HG03045 (cell line): ENCODE measurements around the gene MVK.

ENCODE experiments used
- ATAC-seq: cut with Tn5 transposase; IDR thresholded peaks from one replicate; pipeline ENCODE4 v1.9.1; 2021; ENCODE audit warnings: mild to moderate bottlenecking, moderate library complexity; ENCODE audit not compliant: unreplicated experiment

MVK gene

GRCh38 chr12:109626378-109627115 lies 53.0 kb downstream of the MVK start:
- ATAC-seq = no peak

GRCh38 chr12:109627633-109628032 lies 54.0 kb downstream of the MVK start:
- no peak for ATAC-seq

GRCh38 chr12:109630107-109630506 lies 56.5 kb downstream of the MVK start:
- ATAC-seq = no peak

GRCh38 chr12:109630815-109631214 lies 57.2 kb downstream of the MVK start:
- no peak for ATAC-seq

GRCh38 chr12:109631302-109631701 lies 57.7 kb downstream of the MVK start:
- ATAC-seq = no peak

GRCh38 chr12:109631751-109632150 lies 58.2 kb downstream of the MVK start:
- ATAC-seq = no peak

- no peak for ATAC-seq
Measured at GRCh38 chr12:109632342-109632741, 58.7 kb downstream of the MVK start.

- ATAC-seq = no peak
Measured at GRCh38 chr12:109635717-109636116, 62.1 kb downstream of the MVK start.

- no peak for ATAC-seq
Measured at GRCh38 chr12:109637348-109637747, 63.8 kb downstream of the MVK start.

- no peak for ATAC-seq
Measured at GRCh38 chr12:109637996-109638395, 64.4 kb downstream of the MVK start.

- ATAC-seq = no peak
Measured at GRCh38 chr12:109638735-109639134, 65.1 kb downstream of the MVK start.

GRCh38 chr12:109639151-109639872 lies 65.7 kb downstream of the MVK start:
- ATAC-seq = no peak

GRCh38 chr12:109640961-109641360 lies 67.4 kb downstream of the MVK start:
- ATAC-seq = no peak

GRCh38 chr12:109641422-109641821 lies 67.8 kb downstream of the MVK start:
- no peak for ATAC-seq

GRCh38 chr12:109642506-109643132 lies 69.0 kb downstream of the MVK start:
- no peak for ATAC-seq

GRCh38 chr12:109645194-109645593 lies 71.6 kb downstream of the MVK start:
- ATAC-seq = no peak

GRCh38 chr12:109645708-109646107 lies 72.1 kb downstream of the MVK start:
- ATAC-seq = no peak
